H1 (cell line): Measurements from ENCODE around the gene CFAP91. TPM values are rescaled to one million over a fixed set of nuclear protein-coding genes. Genes with fewer than 3 reads are reported as not detected.

ENCODE experiments used
- CTCF ChIA-PET: fragments of 300-600 bp; sonication (Branson Sonifier 250); formaldehyde crosslinking; loops from one replicate; lab custom pipeline; 2021; ENCODE audit not compliant: partially characterized antibody; lab: Charles Lee
- POLR2A ChIA-PET: fragments of 300-600 bp; sonication (Branson Sonifier 250); formaldehyde crosslinking; loops from one replicate; lab custom pipeline; 2021; ENCODE audit warnings: inconsistent platforms; ENCODE audit not compliant: partially characterized antibody; lab: Charles Lee
- DNase-seq, 2 experiments: peaks; one replicate each; pipeline versions ENCODE4 v3.0.0 to v3.0.0-alpha.2; 2010 to 2022; ENCODE audit warnings: low spot score in 2 of 2, low read depth in 1 of 2, mixed read lengths in 1 of 2
- FAIRE-seq: peaks from 2 replicates; lab custom pipeline; 2011; peaks lifted over from hg19 to GRCh38; lab: Jason Lieb, UNC
- H2AFZ ChIP-seq: 2 replicates; pipeline ENCODE4 v1.8.1; 2012; ENCODE audit warnings: low read length, inconsistent platforms
- H2AK5ac ChIP-seq: 2 replicates; pipeline ENCODE4 v1.6.1; 2013; ENCODE audit warnings: low read depth, low read length
- H2BK120ac ChIP-seq: replicated peaks from 2 replicates; pipeline ENCODE3; 2013; ENCODE audit warnings: low read depth, low read length, inconsistent platforms
- H2BK12ac ChIP-seq: 2 replicates; pipeline ENCODE4 v1.6.1; 2013; ENCODE audit warnings: low read depth, low read length
- H2BK15ac ChIP-seq: 2 replicates; pipeline ENCODE4 v1.6.1; 2013; ENCODE audit warnings: low read length
- H2BK20ac ChIP-seq: 2 replicates; pipeline ENCODE4 v1.6.1; 2013; ENCODE audit warnings: low read length
- H2BK5ac ChIP-seq: 2 replicates; pipeline ENCODE4 v1.6.1; 2013; ENCODE audit warnings: low read depth, low read length
- H3K14ac ChIP-seq: 2 replicates; pipeline ENCODE4 v1.6.1; 2013; ENCODE audit warnings: inconsistent platforms; ENCODE audit not compliant: insufficient read length
- H3K18ac ChIP-seq: 2 replicates; pipeline ENCODE4 v1.6.1; 2013; ENCODE audit warnings: low read length; ENCODE audit errors: extremely low read depth
- H3K23ac ChIP-seq: 2 replicates; pipeline ENCODE4 v1.6.1; 2013; ENCODE audit warnings: inconsistent platforms; ENCODE audit not compliant: insufficient read length
- H3K23me2 ChIP-seq: 2 replicates; pipeline ENCODE4 v1.6.1; 2013; ENCODE audit warnings: low read depth, low read length
- H3K27ac ChIP-seq: 2 replicates; pipeline ENCODE4 v1.6.1; 2011; ENCODE audit warnings: low read depth, low read length, inconsistent platforms
- H3K27me3 ChIP-seq, 4 experiments: replicated peaks in 1 of 4; 1 replicate in 1 of 4; 2 replicates in 3 of 4; pipeline versions ENCODE4 v1.6.1 to v1.8.1; 2011 to 2013; ENCODE audit warnings: low read length in 3 of 4, mild to moderate bottlenecking in 3 of 4, inconsistent platforms in 2 of 4, mixed read lengths in 2 of 4, moderate library complexity in 1 of 4; ENCODE audit not compliant: control insufficient read depth in 3 of 4, insufficient read depth in 3 of 4; ENCODE audit errors: extremely low read depth in 1 of 4
- H3K36me3 ChIP-seq, 4 experiments: 2 replicates each; pipeline versions ENCODE4 v1.6.1 to v1.8.1; 2011 to 2013; ENCODE audit warnings: mild to moderate bottlenecking in 4 of 4, low read length in 3 of 4, moderate library complexity in 2 of 4, control low read depth in 1 of 4, inconsistent platforms in 1 of 4; ENCODE audit not compliant: insufficient read depth in 4 of 4, control insufficient read depth in 2 of 4
- H3K4ac ChIP-seq: replicated peaks from 2 replicates; pipeline ENCODE3; 2013; ENCODE audit warnings: low read length, low read depth, mixed read lengths, inconsistent platforms; ENCODE audit not compliant: insufficient read length
- H3K4me1 ChIP-seq, 4 experiments: replicated peaks in 1 of 4; 1 replicate in 1 of 4; 2 replicates in 3 of 4; pipeline versions ENCODE4 v1.6.1 to v1.8.1; 2011 to 2013; ENCODE audit warnings: low read length in 3 of 4, inconsistent platforms in 2 of 4, mixed read lengths in 1 of 4; ENCODE audit not compliant: insufficient read depth in 4 of 4, control insufficient read depth in 3 of 4
- H3K4me2 ChIP-seq, 2 experiments: 2 replicates each; pipeline versions ENCODE4 v1.6.1 to v1.8.1; 2011 to 2013; ENCODE audit warnings: low read depth in 2 of 2, low read length in 2 of 2, control low read depth in 1 of 2, inconsistent platforms in 1 of 2, mild to moderate bottlenecking in 1 of 2; ENCODE audit not compliant: insufficient read depth in 1 of 2
- H3K4me3 ChIP-seq, 4 experiments: fragments of 200-600, 300-600 bp in 1 of 4; sonication (generic), shearing (Covaris generic), sonication (Bioruptor Twin) in 1 of 4; 2 replicates each; pipeline versions ENCODE4 v1.5.1 to v1.8.1; 2011 to 2016; ENCODE audit warnings: low read length in 4 of 4, low read depth in 3 of 4, control low read depth in 2 of 4, inconsistent platforms in 2 of 4, mild to moderate bottlenecking in 2 of 4, mixed read lengths in 1 of 4, moderate library complexity in 1 of 4; ENCODE audit not compliant: insufficient read depth in 2 of 4; ENCODE audit errors: extremely low read depth in 1 of 4
- H3K56ac ChIP-seq: replicated peaks from 2 replicates; pipeline ENCODE3; 2013; ENCODE audit warnings: low read depth, mild to moderate bottlenecking, mixed read lengths, low read length, inconsistent platforms; ENCODE audit not compliant: insufficient read length
- H3K79me1 ChIP-seq: 2 replicates; pipeline ENCODE4 v1.6.1; 2013; ENCODE audit warnings: low read depth, low read length, control low read depth
- H3K79me2 ChIP-seq, 2 experiments: 2 replicates each; pipeline versions ENCODE4 v1.6.1 to v1.8.1; 2012 to 2013; ENCODE audit warnings: low read length in 2 of 2, mild to moderate bottlenecking in 2 of 2, inconsistent platforms in 1 of 2; ENCODE audit not compliant: insufficient read depth in 2 of 2, control insufficient read depth in 1 of 2
- H3K9ac ChIP-seq, 4 experiments: replicated peaks in 1 of 4; 1 replicate in 1 of 4; 2 replicates in 3 of 4; pipeline versions ENCODE4 v1.6.1 to v1.8.1; 2011 to 2013; ENCODE audit warnings: low read depth in 3 of 4, low read length in 3 of 4, control low read depth in 2 of 4, mild to moderate bottlenecking in 2 of 4, moderate library complexity in 2 of 4, inconsistent platforms in 1 of 4; ENCODE audit errors: extremely low read depth in 1 of 4
- H3K9me3 ChIP-seq, 2 experiments: 2 replicates each; pipeline versions ENCODE4 v1.6.1 to v1.8.1; 2012 to 2013; ENCODE audit warnings: mild to moderate bottlenecking in 2 of 2, moderate library complexity in 2 of 2, control low read depth in 1 of 2, inconsistent platforms in 1 of 2, low read depth in 1 of 2, low read length in 1 of 2, mixed read lengths in 1 of 2; ENCODE audit not compliant: insufficient read depth in 2 of 2
- H4K20me1 ChIP-seq, 2 experiments: replicated peaks in 1 of 2; 2 replicates each; pipeline versions ENCODE3 to v1.8.1; 2011 to 2013; ENCODE audit warnings: inconsistent platforms in 2 of 2, low read length in 2 of 2, mild to moderate bottlenecking in 1 of 2; ENCODE audit not compliant: insufficient read depth in 2 of 2, control insufficient read depth in 1 of 2
- H4K5ac ChIP-seq: 2 replicates; pipeline ENCODE4 v1.6.1; 2013; ENCODE audit warnings: low read length, low read depth, mixed read lengths, inconsistent platforms; ENCODE audit not compliant: insufficient read length
- H4K8ac ChIP-seq: 2 replicates; pipeline ENCODE4 v1.8.0; 2013; ENCODE audit warnings: mild to moderate bottlenecking, moderate library complexity, low read length, inconsistent platforms; ENCODE audit not compliant: insufficient read depth; ENCODE audit errors: extremely low read depth
- H4K91ac ChIP-seq: replicated peaks from 2 replicates; pipeline ENCODE3; 2013; ENCODE audit warnings: low read length, mixed read lengths, inconsistent platforms; ENCODE audit not compliant: insufficient read length
- BACH1 ChIP-seq: IDR thresholded peaks from 2 replicates; pipeline ENCODE4 v1.6.1; 2012; ENCODE audit warnings: low read length, improper control_type of control experiment
- CEBPB ChIP-seq: IDR thresholded peaks from 2 replicates; pipeline ENCODE4 v1.6.1; 2012; ENCODE audit warnings: low read depth, low read length
- CHD1 ChIP-seq: IDR thresholded peaks from 2 replicates; pipeline ENCODE4 v1.6.1; 2012; ENCODE audit warnings: low read depth, low read length, improper control_type of control experiment
- CREB1 ChIP-seq: IDR thresholded peaks from 2 replicates; pipeline ENCODE4 v1.6.1; 2012; ENCODE audit warnings: inconsistent platforms
- CTBP2 ChIP-seq: IDR thresholded peaks from 2 replicates; pipeline ENCODE4 v1.7.0; 2011; ENCODE audit warnings: borderline replicate concordance, mild to moderate bottlenecking, moderate library complexity, mixed read lengths, low read length; ENCODE audit not compliant: insufficient read depth, insufficient read length
- EP300 ChIP-seq, 2 experiments: IDR thresholded peaks; 1 replicate in 1 of 2; 2 replicates in 1 of 2; pipeline ENCODE4 v1.6.1; 2011 to 2012; ENCODE audit warnings: low read depth in 2 of 2, low read length in 2 of 2, mild to moderate bottlenecking in 2 of 2, borderline replicate concordance in 1 of 2, inconsistent platforms in 1 of 2, moderate library complexity in 1 of 2
- EZH2 ChIP-seq: fragments of 200-600 bp; sonication (generic); IDR thresholded peaks from 2 replicates; pipeline ENCODE4 v1.7.1; 2012; ENCODE audit warnings: low read depth, mild to moderate bottlenecking, moderate library complexity, low read length, inconsistent platforms; ENCODE audit not compliant: severe bottlenecking
- GABPA ChIP-seq: IDR thresholded peaks from 2 replicates; pipeline ENCODE4 v1.6.1; 2011; ENCODE audit warnings: mild to moderate bottlenecking, low read length, moderate library complexity, borderline replicate concordance; ENCODE audit not compliant: insufficient read depth
- RBBP5 ChIP-seq: IDR thresholded peaks from 2 replicates; pipeline ENCODE4 v1.7.1; 2012; ENCODE audit warnings: low read depth, mild to moderate bottlenecking, inconsistent platforms, low read length, moderate library complexity, borderline replicate concordance
- RNF2 ChIP-seq: fragments of 200-900, 300-1000 bp; sonication (generic); IDR thresholded peaks from 2 replicates; pipeline ENCODE4 v1.7.1; 2016; ENCODE audit warnings: borderline replicate concordance, low read depth, mild to moderate bottlenecking, antibody characterized with exemption, low read length; ENCODE audit not compliant: poor library complexity, severe bottlenecking; ENCODE audit errors: missing control alignments
- SUZ12 ChIP-seq: fragments of 200-600 bp; sonication (generic); IDR thresholded peaks from 2 replicates; pipeline ENCODE4 v1.6.1; 2012; ENCODE audit warnings: mild to moderate bottlenecking, inconsistent platforms, low read length, moderate library complexity, mixed read lengths
- USF2 ChIP-seq: IDR thresholded peaks from 2 replicates; pipeline ENCODE4 v1.6.1; 2011; ENCODE audit warnings: low read length, improper control_type of control experiment
- WGBS, 2 experiments: shearing (Covaris generic) in 1 of 2; methylation state at CpG; one replicate each; pipeline versions ENCODE4 v1.1.6 to v1.1.7; 2013 to 2015; ENCODE audit warnings: low lambda C conversion rate in 2 of 2, mixed read lengths in 2 of 2, inconsistent platforms in 1 of 2, low coverage in 1 of 2, missing lambda C conversion rate in 1 of 2; ENCODE audit not compliant: insufficient replicate concordance in 2 of 2, insufficient coverage in 1 of 2, insufficient read length in 1 of 2; ENCODE audit errors: extremely low coverage in 1 of 2, missing lambda C conversion rate in 1 of 2; 5-methylcytosine and 5-hydroxymethylcytosine counted together
- polyA plus RNA-seq, 7 experiments: library from polyadenylated mRNA; depleted of rRNA in 3 of 7; stranded (reverse) in 5 of 7; unstranded in 2 of 7; fragments of >200 nt in 5 of 7; fragments of 200-250 nt in 2 of 7; gene quantifications; 1 replicate in 5 of 7; 2 replicates in 1 of 7; 4 replicates in 1 of 7; pipeline versions ENCODE4 v1.2.1 to v1.2.3, GENCODE V29; 2011 to 2013; ENCODE audit warnings: missing spikeins in 2 of 7, mixed read lengths in 2 of 7
- total RNA-seq: library from RNA; stranded (reverse); fragmentation: NEBNext Ultra II Directional; extraction: Animal tissue kit (Norgen Biotek cat#: 25700); gene quantifications from 2 replicates; pipeline ENCODE4 v1.2.1, GENCODE V29; 2021

The CFAP91 gene
- total and polyA plus RNA-seq, 2 of the 8 experiments (the other 6 are each of a cell fraction or from before 2014, with no cell fraction given) = 5.4 to 7.4 TPM

- POLR2A ChIA-PET = no interaction called here
- no peaks in the 10 kb centered on the region; a peak in 1 of 8 replicates for H3K36me3 ChIP-seq
- no peak overlapping the region for H3K18ac ChIP-seq
- no peak overlapping the region for H3K27ac ChIP-seq
- no peak overlapping the region for H2BK20ac ChIP-seq
- H2AK5ac ChIP-seq = no peak overlapping the region
- H3K4ac ChIP-seq = no peak overlapping the region
- H3K9ac ChIP-seq = no peak overlapping the region
- CTCF ChIA-PET = interaction anchor here (1.6 kb wide), 1 partner anchor 10 kb away, joined by 10 read pairs; no protein-coding TSS in a partner anchor
- no peak overlapping the region for H2BK120ac ChIP-seq
- H2AFZ ChIP-seq = no peak overlapping the region
- DNase-seq = no peak
- no peak overlapping the region for H3K14ac ChIP-seq
- H3K27me3 ChIP-seq = no peaks in the 10 kb centered on the region
- H4K8ac ChIP-seq = no peak overlapping the region
- H4K5ac ChIP-seq = no peak overlapping the region
- no peak overlapping the region for H3K4me2 ChIP-seq
- H3K4me1 ChIP-seq = no peaks in the 10 kb centered on the region
- no peak overlapping the region for H3K4me3 ChIP-seq
- no peaks in the 10 kb centered on the region for H4K20me1 ChIP-seq
- H3K79me2 ChIP-seq = no peaks in the 10 kb centered on the region
- H3K23me2 ChIP-seq = no peaks in the 10 kb centered on the region
- no peak overlapping the region for H2BK15ac ChIP-seq
- H4K91ac ChIP-seq = no peak overlapping the region
- H3K9me3 ChIP-seq = no peaks in the 10 kb centered on the region
- no peaks in the 10 kb centered on the region for H3K79me1 ChIP-seq
- H3K56ac ChIP-seq = no peak overlapping the region
- no peak overlapping the region for H2BK5ac ChIP-seq
- H2BK12ac ChIP-seq = no peak overlapping the region
- no peak overlapping the region for H3K23ac ChIP-seq
- no peak for FAIRE-seq
- WGBS, 2 experiments = 89% methylated on average over 2 of the region's 2 CpGs; no CpG with 5 or more reads in 1 of the 2 experiments
- TF ChIP-seq CEBPB (no peak), CTBP2 (no peak), CREB1 (no peak), RNF2 (no peak), GABPA (no peak), RBBP5 (no peak), SUZ12 (no peak), EP300 (IDR thresholded peaks at IDR 0.05; ENCODE audit: borderline replicate concordance in 1 of 2, low read depth in 2 of 2, low read length in 2 of 2) (no peak), BACH1 (no peak), EZH2 (no peak), USF2 (no peak), CHD1 (no peak)
These were observed 43.8 kb upstream of the CFAP91 start for GRCh38 chr3:119658994-119659393.
